Ovary (tissue), 3 donors: ENCODE measurements around the gene NLRP3.

Source experiments
- EP300 ChIP-seq: sonication (generic); formaldehyde crosslinking; IDR thresholded peaks from one replicate; pipeline ENCODE4 v1.6.1; 2017; ENCODE audit warnings: antibody characterized with exemption
- POLR2A ChIP-seq: fragments of 450-650 bp; IDR thresholded peaks from one replicate; pipeline ENCODE4 v1.6.1; 2017; ENCODE audit warnings: antibody characterized with exemption, mild to moderate bottlenecking, moderate library complexity
- TF ChIP-seq, protein P1 (sequence below), 3 donors: fragments of 450-650 bp in 2 of 3; fragments of 200-600 bp in 1 of 3; IDR thresholded peaks; one replicate each; pipeline versions ENCODE4 v1.5.1 to v1.8.0; 2016 to 2022; ENCODE audit warnings: antibody characterized with exemption in 3 of 3, mild to moderate bottlenecking in 1 of 3
- donor health status: DM: no; HTN: no; CAD: no.

DNA sequence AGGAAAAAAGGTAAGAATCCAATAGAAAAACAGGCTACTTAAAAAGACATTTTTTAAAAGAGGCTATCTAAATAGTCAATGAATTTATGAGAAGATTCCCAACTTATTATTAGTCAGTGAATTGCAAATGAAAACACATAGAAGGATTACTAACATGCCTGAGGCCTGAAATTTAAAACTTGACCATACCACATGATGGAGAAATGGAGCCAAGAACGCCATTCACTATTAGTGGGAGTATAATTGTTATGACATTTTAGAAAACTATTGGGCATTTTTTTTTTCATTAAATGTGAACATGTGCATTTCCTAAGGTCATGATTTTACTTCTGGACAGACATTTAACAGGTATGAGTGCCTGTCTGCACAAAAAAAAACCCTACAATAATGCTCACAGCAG, 66.8 kb downstream of the NLRP3 start:
- TF ChIP-seq POLR2A (no peak), EP300 (no peak)
- TF ChIP-seq, protein P1, sequence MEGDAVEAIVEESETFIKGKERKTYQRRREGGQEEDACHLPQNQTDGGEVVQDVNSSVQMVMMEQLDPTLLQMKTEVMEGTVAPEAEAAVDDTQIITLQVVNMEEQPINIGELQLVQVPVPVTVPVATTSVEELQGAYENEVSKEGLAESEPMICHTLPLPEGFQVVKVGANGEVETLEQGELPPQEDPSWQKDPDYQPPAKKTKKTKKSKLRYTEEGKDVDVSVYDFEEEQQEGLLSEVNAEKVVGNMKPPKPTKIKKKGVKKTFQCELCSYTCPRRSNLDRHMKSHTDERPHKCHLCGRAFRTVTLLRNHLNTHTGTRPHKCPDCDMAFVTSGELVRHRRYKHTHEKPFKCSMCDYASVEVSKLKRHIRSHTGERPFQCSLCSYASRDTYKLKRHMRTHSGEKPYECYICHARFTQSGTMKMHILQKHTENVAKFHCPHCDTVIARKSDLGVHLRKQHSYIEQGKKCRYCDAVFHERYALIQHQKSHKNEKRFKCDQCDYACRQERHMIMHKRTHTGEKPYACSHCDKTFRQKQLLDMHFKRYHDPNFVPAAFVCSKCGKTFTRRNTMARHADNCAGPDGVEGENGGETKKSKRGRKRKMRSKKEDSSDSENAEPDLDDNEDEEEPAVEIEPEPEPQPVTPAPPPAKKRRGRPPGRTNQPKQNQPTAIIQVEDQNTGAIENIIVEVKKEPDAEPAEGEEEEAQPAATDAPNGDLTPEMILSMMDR (IDR thresholded peaks at IDR 0.05), result no peak
